CD1c-positive myeloid dendritic cell (primary cell): Measurements from ENCODE around the gene LITAFD.
"Not testable (repeated sequence)": the region's sequence is repeated elsewhere in the genome, so short reads cannot be mapped to it uniquely, and the experiment has no call there.

Source experiments
- DNase-seq: peaks from one replicate; pipeline ENCODE4 v3.0.0-alpha.2; 2016; ENCODE audit errors: extremely low spot score

Gene LITAFD

GRCh38 chr16:8858994-8859912 lies 22.9 kb upstream of the LITAFD start:
- no peak for DNase-seq

GRCh38 chr16:8859913-8860881 lies 22.0 kb upstream of the LITAFD start:
- DNase-seq: no peak

GRCh38 chr16:8861563-8862308 lies 20.4 kb upstream of the LITAFD start:
- DNase-seq: no peak

GRCh38 chr16:8862309-8863130 lies 19.6 kb upstream of the LITAFD start:
- DNase-seq: no peak

- DNase-seq: no peak
Observed at GRCh38 chr16:8863594-8864424, 18.3 kb upstream of the LITAFD start.

- DNase-seq: no peak
Observed at GRCh38 chr16:8864480-8865110, 17.6 kb upstream of the LITAFD start.

GRCh38 chr16:8865145-8865882 lies 16.8 kb upstream of the LITAFD start:
- no peak for DNase-seq

- DNase-seq: no peak
Observed at GRCh38 chr16:8866118-8866883, 15.8 kb upstream of the LITAFD start.

- DNase-seq: no peak
Observed at GRCh38 chr16:8866884-8867215, 15.3 kb upstream of the LITAFD start.

- no peak for DNase-seq
Observed at GRCh38 chr16:8867216-8867931, 14.8 kb upstream of the LITAFD start.

GRCh38 chr16:8867932-8868415 lies 14.2 kb upstream of the LITAFD start:
- no peak for DNase-seq

- peak; percentile 94 for DNase-seq
Observed at GRCh38 chr16:8868416-8869211, 13.5 kb upstream of the LITAFD start, which contains the start of gene CARHSP1. Gene CARHSP1, minus strand, starts transcription at chr16:8869006. Its CDS starts 9,678 bp downstream, at chr16:8859328.

- DNase-seq: no peak
Observed at GRCh38 chr16:8869212-8869987, 12.8 kb upstream of the LITAFD start.

GRCh38 chr16:8869988-8870241 lies 12.2 kb upstream of the LITAFD start:
- DNase-seq: not testable (repeated sequence)

- DNase-seq: no peak
Observed at GRCh38 chr16:8872071-8872470, 10.1 kb upstream of the LITAFD start.
